GM13976 (cell line): ENCODE results near the gene NCAM1.

Experiments used
- DNase-seq: peaks from one replicate; pipeline ENCODE4 v3.0.0; 2012; ENCODE audit warnings: low spot score
- in situ Hi-C: fragments of 300-500 bp; cut with MboI; formaldehyde crosslinking; loops from one replicate; pipeline ENCODE4 v1.12.0; 2022; ENCODE audit warnings: low sequenced_read_pairs, mixed read lengths, inconsistent platforms; ENCODE audit not compliant: unreplicated experiment
- TF ChIP-seq, protein P1 (sequence below): IDR thresholded peaks from 2 replicates; pipeline ENCODE4 v1.5.1; 2012; ENCODE audit warnings: borderline replicate concordance, mild to moderate bottlenecking; ENCODE audit not compliant: insufficient read depth; ENCODE audit errors: extremely low read depth, missing control alignments, control extremely low read depth

Gene NCAM1

DNA sequence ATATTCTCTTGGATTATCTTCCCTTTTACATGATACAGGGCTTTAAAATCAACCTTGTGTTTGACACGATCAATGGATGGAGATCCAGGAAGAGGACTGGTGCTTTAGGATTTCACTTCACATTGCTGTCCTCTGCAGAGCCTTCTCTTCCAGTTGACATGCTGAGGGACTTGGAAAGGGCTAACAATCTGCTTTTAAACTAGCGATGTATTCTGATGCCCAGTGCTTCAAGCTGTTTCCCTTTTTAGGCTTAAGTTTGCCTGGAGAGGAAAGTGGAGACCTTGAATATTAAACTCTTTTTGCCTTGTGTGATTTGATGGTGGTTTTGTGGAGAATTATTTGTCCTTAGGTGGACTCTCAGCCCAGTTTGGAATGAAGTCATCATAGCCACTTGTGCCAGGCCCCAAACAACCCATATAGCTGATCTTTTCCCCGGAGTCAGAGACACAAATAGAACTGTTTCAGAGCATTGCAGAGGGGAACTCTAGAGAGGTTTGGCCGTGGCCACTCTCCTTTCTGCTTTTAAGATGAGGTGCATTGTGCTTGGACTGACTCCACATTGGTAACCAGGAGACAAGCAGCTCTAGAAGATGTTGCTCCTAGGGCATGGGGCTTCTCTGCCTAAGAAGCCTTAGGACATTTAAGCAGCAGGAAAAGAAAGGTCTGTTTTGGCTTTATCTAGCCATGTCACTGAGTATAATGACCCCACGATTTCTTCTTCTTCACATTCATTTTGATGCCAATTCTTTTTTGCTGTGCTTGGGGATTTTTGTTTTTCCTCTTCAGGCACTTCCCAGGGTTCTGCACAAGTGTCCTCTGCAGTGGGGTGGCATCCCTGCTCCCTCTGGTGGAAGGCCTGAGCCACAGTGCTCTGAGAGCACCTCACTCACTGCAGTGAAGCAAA is 152.8 kb downstream of the NCAM1 start:
- in situ Hi-C loops, result no loop called here
- TF ChIP-seq, protein P1, sequence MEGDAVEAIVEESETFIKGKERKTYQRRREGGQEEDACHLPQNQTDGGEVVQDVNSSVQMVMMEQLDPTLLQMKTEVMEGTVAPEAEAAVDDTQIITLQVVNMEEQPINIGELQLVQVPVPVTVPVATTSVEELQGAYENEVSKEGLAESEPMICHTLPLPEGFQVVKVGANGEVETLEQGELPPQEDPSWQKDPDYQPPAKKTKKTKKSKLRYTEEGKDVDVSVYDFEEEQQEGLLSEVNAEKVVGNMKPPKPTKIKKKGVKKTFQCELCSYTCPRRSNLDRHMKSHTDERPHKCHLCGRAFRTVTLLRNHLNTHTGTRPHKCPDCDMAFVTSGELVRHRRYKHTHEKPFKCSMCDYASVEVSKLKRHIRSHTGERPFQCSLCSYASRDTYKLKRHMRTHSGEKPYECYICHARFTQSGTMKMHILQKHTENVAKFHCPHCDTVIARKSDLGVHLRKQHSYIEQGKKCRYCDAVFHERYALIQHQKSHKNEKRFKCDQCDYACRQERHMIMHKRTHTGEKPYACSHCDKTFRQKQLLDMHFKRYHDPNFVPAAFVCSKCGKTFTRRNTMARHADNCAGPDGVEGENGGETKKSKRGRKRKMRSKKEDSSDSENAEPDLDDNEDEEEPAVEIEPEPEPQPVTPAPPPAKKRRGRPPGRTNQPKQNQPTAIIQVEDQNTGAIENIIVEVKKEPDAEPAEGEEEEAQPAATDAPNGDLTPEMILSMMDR, result peak; percentile 8
- DNase-seq, result no peak

DNA sequence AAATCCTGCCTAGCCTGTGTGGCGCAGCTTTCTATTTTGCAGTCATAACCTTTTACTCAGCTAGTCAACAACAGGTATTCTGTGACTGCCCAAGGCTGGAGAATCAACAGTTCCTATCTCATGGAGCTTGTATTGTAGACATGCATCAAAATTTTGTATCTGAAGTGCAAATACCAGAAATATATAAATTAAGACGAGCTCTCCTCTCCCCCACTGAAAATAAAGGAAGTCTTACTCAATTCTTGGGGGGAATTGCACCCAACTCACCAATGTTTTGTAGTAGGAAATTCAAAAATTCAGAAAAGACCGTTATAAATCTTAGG is 153.4 kb downstream of the NCAM1 start:
- DNase-seq, result no peak
- TF ChIP-seq, protein P1, result no peak

GRCh38 chr11:113118104-113118503 is 156.9 kb downstream of the NCAM1 start:
- TF ChIP-seq, protein P1, result no peak
- no peak for DNase-seq

More for the DNA sequence above, 153.4 kb downstream of the NCAM1 start:
- in situ Hi-C loops, result no loop called here

DNA sequence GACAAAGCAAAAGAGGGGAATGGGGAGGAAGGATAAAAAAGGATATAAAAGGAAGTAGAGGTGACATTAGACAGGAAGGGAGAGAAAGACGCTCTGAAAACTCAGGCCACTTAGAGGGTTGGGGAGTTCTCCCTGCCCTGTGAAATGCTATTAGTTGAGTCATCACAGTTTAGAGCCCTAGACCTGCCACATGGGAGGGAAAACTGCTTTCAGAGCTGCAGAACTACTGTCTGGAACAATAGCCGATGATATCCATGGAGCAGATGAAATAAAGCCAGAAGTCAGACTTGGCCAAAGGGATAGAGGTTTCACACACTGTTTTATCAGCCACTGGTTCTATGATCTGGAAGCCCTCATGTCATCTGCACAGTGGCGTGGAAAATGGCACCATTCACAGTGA is 157.9 kb downstream of the NCAM1 start:
- TF ChIP-seq, protein P1, result no peak
- in situ Hi-C loops, result no loop called here
- DNase-seq, result no peak

More at GRCh38 chr11:113118104-113118503, 156.9 kb downstream of the NCAM1 start:
- in situ Hi-C loops, result no loop called here

DNA sequence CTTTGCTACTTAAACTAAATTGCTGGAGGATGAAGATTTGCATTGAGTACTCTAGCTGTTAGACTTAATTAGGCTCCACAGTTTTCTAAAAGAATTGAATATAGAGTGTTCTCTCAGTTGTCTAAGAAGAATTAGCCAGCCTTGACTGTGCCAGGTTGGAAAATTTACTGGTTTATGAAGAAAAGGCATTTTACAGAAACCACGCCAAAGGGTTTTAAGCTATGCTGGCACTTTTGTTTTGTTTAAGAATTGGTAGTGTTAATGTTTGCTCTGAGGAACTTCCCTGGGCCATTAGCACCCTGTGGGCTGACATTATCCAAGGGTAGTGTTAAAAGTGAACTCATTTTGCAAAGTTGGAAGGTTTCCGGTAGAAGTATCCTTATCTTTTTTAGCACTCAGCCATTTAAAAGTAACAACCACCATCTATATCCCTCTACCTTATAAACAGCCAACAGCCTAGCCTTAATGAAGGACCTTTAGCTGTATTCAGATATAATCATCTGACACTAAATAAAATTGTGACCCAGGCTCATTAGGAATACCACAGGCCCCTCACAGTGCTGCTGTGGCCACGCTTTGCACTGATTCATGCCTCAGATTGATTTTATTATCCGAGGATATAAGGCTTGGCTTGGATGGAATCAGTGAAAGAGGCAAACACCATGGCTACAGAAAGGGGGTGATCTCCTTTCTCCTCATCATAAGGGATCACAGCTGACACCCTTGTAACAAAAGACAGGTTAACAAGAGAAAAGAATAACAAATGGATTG is 158.9 kb downstream of the NCAM1 start:
- TF ChIP-seq, protein P1, result no peak
- DNase-seq, result no peak
- in situ Hi-C loops, result loop anchor here (10.0 kb wide), 1 partner anchor 65 kb away; no protein-coding TSS in a partner anchor

DNA sequence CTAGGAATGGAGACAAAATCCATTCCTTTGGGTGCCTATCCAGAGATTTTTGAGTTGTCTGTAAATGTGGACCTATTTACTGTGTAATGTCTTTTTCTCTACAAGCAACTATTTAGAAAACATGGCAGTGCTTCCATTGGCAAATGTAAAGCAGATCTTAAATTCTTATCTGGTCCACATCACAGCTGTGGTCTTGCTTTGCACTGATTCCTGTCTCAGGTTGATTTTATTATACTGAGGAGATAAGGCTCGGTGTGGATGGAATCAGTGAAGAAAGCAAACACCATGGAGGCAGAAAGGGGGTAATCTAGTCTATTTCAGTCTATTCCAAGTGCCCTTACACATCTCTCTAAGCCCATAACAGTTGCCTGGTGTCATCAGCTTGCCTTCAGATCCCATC is 160.5 kb downstream of the NCAM1 start:
- DNase-seq, result no peak
- in situ Hi-C loops, result loop anchor here (10.0 kb wide), 1 partner anchor 63 kb away; no protein-coding TSS in a partner anchor
- TF ChIP-seq, protein P1, result no peak
